Duodenal mucosa (tissue), 2 donors: ENCODE results near the gene SEC22A.

Experiments
- H3K27ac ChIP-seq: one replicate; pipeline ENCODE4 v1.7.0; 2013; ENCODE audit warnings: low read depth, low read length
- H3K27me3 ChIP-seq, 2 donors: one replicate each; pipeline ENCODE4 v1.7.0; 2013; ENCODE audit warnings: low read length in 2 of 2, control low read depth in 1 of 2; ENCODE audit not compliant: insufficient read depth in 2 of 2, control insufficient read depth in 1 of 2
- H3K36me3 ChIP-seq, 2 donors: one replicate each; pipeline ENCODE4 v1.7.0; 2013; ENCODE audit warnings: low read length in 2 of 2, control low read depth in 1 of 2; ENCODE audit not compliant: insufficient read depth in 2 of 2, control insufficient read depth in 1 of 2
- H3K4me1 ChIP-seq, 2 donors: one replicate each; pipeline ENCODE4 v1.7.0; 2013; ENCODE audit warnings: low read length in 2 of 2, control low read depth in 1 of 2; ENCODE audit not compliant: insufficient read depth in 2 of 2, control insufficient read depth in 1 of 2
- H3K4me3 ChIP-seq, 2 donors: one replicate each; pipeline ENCODE4 v1.7.0; 2013; ENCODE audit warnings: low read length in 2 of 2, low read depth in 1 of 2
- H3K9ac ChIP-seq, 2 donors: one replicate each; pipeline ENCODE4 v1.7.0; 2013; ENCODE audit warnings: low read length in 2 of 2, low read depth in 1 of 2
- H3K9me3 ChIP-seq, 2 donors: one replicate each; pipeline ENCODE4 v1.7.0; 2013; ENCODE audit warnings: low read length in 2 of 2, control low read depth in 1 of 2; ENCODE audit not compliant: control insufficient read depth in 1 of 2

SEC22A gene

GRCh38 chr3:123322866-123323265, 121.1 kb downstream of the SEC22A start:
- Histone ChIP-seq H3K9ac (no peak overlapping the region), H3K27me3 (peaks cover 0 to 4% of the 10 kb centered on the region in 2 donors), H3K9me3 (no peaks in the 10 kb centered on the region), H3K36me3 (no peaks in the 10 kb centered on the region), H3K4me1 (no peaks in the 10 kb centered on the region), H3K27ac (no peak overlapping the region), H3K4me3 (no peak overlapping the region)
